ENCODE results near the gene PTPRN2. TPM values are rescaled to one million over a fixed set of nuclear protein-coding genes. Genes with fewer than 3 reads are reported as not detected.
"Not testable (repeated sequence)": the region's sequence is repeated elsewhere in the genome, so short reads cannot be mapped to it uniquely, and the experiment has no call there.

Gene PTPRN2
- total and polyA plus RNA-seq, 2 donors = 1.7 to 1.9 TPM

- H3K9me3 ChIP-seq (ENCODE audit: control insufficient read depth in 2 of 2, insufficient read depth in 1 of 2, low read length in 1 of 2) = peaks cover 18 to 59% of the 10 kb centered on the region in 2 donors
- no peaks in the 10 kb centered on the region for H3K27me3 ChIP-seq (ENCODE audit: control insufficient read depth in 2 of 2, insufficient read depth in 1 of 2, low read length in 1 of 2)
- H3K4me1 ChIP-seq (ENCODE audit: control insufficient read depth in 2 of 2, insufficient read depth in 2 of 2, low read length in 2 of 2) = no peaks in the 10 kb centered on the region
- H3K36me3 ChIP-seq (ENCODE audit: control insufficient read depth in 2 of 2, insufficient read depth in 2 of 2, low read length in 1 of 2) = no peaks in the 10 kb centered on the region
- H3K4me3 ChIP-seq (ENCODE audit: low read length in 2 of 2) = no peak overlapping the region
- WGBS = 94% methylated on average over 7 of the region's 7 CpGs
- DNase-seq (ENCODE audit: low read depth in 6 of 9, low spot score in 9 of 9) = no peak
- H3K27ac ChIP-seq (ENCODE audit: low read depth in 1 of 2, low read length in 1 of 2) = no peak overlapping the region
These were observed 437.4 kb downstream of the PTPRN2 start for GRCh38 chr7:158150234-158150633.

GRCh38 chr7:158147431-158147830 is 440.2 kb downstream of the PTPRN2 start:
- H3K36me3 ChIP-seq (ENCODE audit: control insufficient read depth in 2 of 2, insufficient read depth in 2 of 2, low read length in 1 of 2); H3K27ac ChIP-seq (ENCODE audit: low read depth in 1 of 2, low read length in 1 of 2); H3K4me1 ChIP-seq (ENCODE audit: control insufficient read depth in 2 of 2, insufficient read depth in 2 of 2, low read length in 2 of 2); H3K4me3 ChIP-seq (ENCODE audit: low read length in 2 of 2); H3K27me3 ChIP-seq (ENCODE audit: control insufficient read depth in 2 of 2, insufficient read depth in 1 of 2, low read length in 1 of 2): not testable (repeated sequence)
- peak in 1 of 9 donors; percentile 15 for DNase-seq (ENCODE audit: low read depth in 6 of 9, low spot score in 9 of 9)
- 88% methylated on average over 18 of the region's 18 CpGs for WGBS
- H3K9me3 ChIP-seq (ENCODE audit: control insufficient read depth in 2 of 2, insufficient read depth in 1 of 2, low read length in 1 of 2) = peaks cover 18 to 70% of the 10 kb centered on the region in 2 donors

DNA sequence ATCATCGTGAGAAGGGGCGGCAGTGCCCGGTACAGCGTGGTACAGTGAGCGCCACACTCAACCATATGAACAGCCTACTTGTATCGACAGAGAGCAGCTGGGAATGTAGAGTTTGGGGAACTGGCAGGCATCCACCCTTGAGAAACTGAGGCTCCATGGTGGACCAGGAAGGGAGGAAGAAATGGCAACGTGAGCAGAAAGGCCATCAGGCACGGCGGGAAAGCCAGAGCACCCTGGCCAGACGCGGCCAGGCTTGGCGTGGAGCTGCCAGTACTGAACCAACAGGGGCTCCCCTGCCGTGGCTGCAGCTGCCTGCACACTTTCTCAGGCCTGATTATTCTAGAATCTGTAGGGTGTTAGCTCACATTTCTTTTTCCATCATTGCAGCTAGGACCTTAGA is 442.3 kb downstream of the PTPRN2 start:
- 93% methylated on average over 13 of the region's 13 CpGs for WGBS

DNA sequence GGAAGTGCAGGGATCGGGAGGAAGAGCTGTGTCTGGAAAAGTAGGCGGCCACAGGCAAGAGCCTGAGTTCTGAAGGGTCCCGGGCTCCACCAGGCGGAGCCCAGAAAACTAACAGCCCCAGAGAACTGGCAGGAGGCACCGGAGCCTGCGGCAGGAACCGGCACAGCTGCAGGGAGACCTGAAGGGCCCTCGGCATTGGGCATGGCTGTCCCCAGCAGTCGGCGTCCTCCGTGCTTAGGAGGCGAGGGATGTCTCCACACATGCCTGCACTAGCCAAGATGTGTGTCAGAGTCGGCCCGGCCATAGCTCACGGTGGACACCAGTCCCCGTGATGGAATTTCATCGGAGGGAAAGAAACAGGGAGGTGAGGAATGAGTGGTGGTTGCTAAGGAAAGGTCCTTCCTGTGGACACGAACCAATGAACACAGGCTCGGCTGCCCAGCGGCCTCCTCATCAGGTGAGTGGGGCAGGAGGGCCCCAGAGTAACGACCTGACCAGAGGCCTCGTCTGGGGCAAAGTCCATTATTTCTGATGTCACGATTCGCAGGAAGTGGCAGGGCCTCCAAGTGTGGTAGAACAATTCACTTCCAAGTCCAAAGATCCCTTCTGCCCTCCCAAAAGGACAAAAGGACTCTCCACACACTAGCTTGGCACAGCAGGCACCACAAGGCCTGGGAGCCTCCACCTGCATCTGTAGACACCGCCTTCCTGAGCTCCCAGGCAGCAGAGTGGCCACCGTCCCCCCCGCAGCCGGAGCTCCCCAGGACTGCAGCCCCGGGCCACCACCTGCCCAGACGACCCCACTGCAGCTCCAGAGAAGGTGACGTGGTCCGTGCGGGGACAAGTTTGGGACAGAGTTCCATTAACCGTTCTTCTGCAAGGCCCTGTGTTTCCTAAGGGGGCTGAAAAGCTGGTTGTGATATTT is 444.2 kb downstream of the PTPRN2 start:
- H3K4me1 ChIP-seq (ENCODE audit: control insufficient read depth in 2 of 2, insufficient read depth in 2 of 2, low read length in 2 of 2) = no peaks in the 10 kb centered on the region
- 93% methylated on average over 34 of the region's 34 CpGs for WGBS

More for the DNA sequence above, 442.3 kb downstream of the PTPRN2 start:
- DNase-seq (ENCODE audit: low read depth in 6 of 9, low spot score in 9 of 9) = no peak
- Histone ChIP-seq H3K36me3 (ENCODE audit: control insufficient read depth in 2 of 2, insufficient read depth in 2 of 2, low read length in 1 of 2) (no peaks in the 10 kb centered on the region), H3K27me3 (ENCODE audit: control insufficient read depth in 2 of 2, insufficient read depth in 1 of 2, low read length in 1 of 2) (no peaks in the 10 kb centered on the region), H3K9me3 (ENCODE audit: control insufficient read depth in 2 of 2, insufficient read depth in 1 of 2, low read length in 1 of 2) (peaks cover 18 to 73% of the 10 kb centered on the region in 2 donors), H3K27ac (ENCODE audit: low read depth in 1 of 2, low read length in 1 of 2) (no peak overlapping the region), H3K4me3 (ENCODE audit: low read length in 2 of 2) (no peak overlapping the region), H3K4me1 (ENCODE audit: control insufficient read depth in 2 of 2, insufficient read depth in 2 of 2, low read length in 2 of 2) (no peaks in the 10 kb centered on the region)

DNA sequence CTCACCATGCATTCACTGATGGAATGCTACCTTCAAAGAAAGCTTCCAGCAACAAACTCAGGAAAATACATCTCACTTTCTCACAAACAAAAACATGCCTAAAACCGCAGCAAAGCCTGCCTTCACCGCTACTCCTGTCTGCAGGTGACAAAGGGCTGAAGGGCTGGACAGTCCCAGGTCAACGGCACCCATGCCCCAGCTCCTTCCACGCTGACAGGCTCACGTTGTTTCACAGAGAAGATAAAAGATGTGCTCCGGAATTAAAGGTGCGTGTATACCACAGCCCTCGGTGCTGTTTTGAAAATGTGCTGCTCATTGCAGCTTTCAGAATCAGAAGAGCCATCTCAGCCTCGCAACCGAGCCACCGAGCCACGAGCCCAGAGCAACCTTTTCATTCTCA is 445.0 kb downstream of the PTPRN2 start:
- DNase-seq (ENCODE audit: low read depth in 6 of 9, low spot score in 9 of 9) = no peak
- no peak overlapping the region for H3K4me3 ChIP-seq (ENCODE audit: low read length in 2 of 2)
- H3K4me1 ChIP-seq (ENCODE audit: control insufficient read depth in 2 of 2, insufficient read depth in 2 of 2, low read length in 2 of 2) = no peaks in the 10 kb centered on the region
- no peak overlapping the region for H3K27ac ChIP-seq (ENCODE audit: low read depth in 1 of 2, low read length in 1 of 2)
- H3K27me3 ChIP-seq (ENCODE audit: control insufficient read depth in 2 of 2, insufficient read depth in 1 of 2, low read length in 1 of 2) = no peaks in the 10 kb centered on the region
- no peaks in the 10 kb centered on the region for H3K36me3 ChIP-seq (ENCODE audit: control insufficient read depth in 2 of 2, insufficient read depth in 2 of 2, low read length in 1 of 2)
- WGBS = 90% methylated on average over 12 of the region's 12 CpGs
- peaks cover 17 to 85% of the 10 kb centered on the region in 2 donors for H3K9me3 ChIP-seq (ENCODE audit: control insufficient read depth in 2 of 2, insufficient read depth in 1 of 2, low read length in 1 of 2)

More for the DNA sequence above, 444.2 kb downstream of the PTPRN2 start:
- H3K27me3 ChIP-seq (ENCODE audit: control insufficient read depth in 2 of 2, insufficient read depth in 1 of 2, low read length in 1 of 2) = no peaks in the 10 kb centered on the region
- peaks cover 17 to 80% of the 10 kb centered on the region in 2 donors for H3K9me3 ChIP-seq (ENCODE audit: control insufficient read depth in 2 of 2, insufficient read depth in 1 of 2, low read length in 1 of 2)
- no peaks in the 10 kb centered on the region for H3K36me3 ChIP-seq (ENCODE audit: control insufficient read depth in 2 of 2, insufficient read depth in 2 of 2, low read length in 1 of 2)
- DNase-seq (ENCODE audit: low read depth in 6 of 9, low spot score in 9 of 9) = no peak
- H3K4me3 ChIP-seq (ENCODE audit: low read length in 2 of 2) = no peak overlapping the region
- H3K27ac ChIP-seq (ENCODE audit: low read depth in 1 of 2, low read length in 1 of 2) = no peak overlapping the region

GRCh38 chr7:158141806-158142518 is 445.7 kb downstream of the PTPRN2 start:
- no peaks in the 10 kb centered on the region for H3K27me3 ChIP-seq (ENCODE audit: control insufficient read depth in 2 of 2, insufficient read depth in 1 of 2, low read length in 1 of 2)
- H3K4me3 ChIP-seq (ENCODE audit: low read length in 2 of 2) = no peak overlapping the region
- no peaks in the 10 kb centered on the region for H3K36me3 ChIP-seq (ENCODE audit: control insufficient read depth in 2 of 2, insufficient read depth in 2 of 2, low read length in 1 of 2)
- 89% methylated on average over 39 of the region's 39 CpGs for WGBS
- no peak overlapping the region for H3K27ac ChIP-seq (ENCODE audit: low read depth in 1 of 2, low read length in 1 of 2)
- H3K4me1 ChIP-seq (ENCODE audit: control insufficient read depth in 2 of 2, insufficient read depth in 2 of 2, low read length in 2 of 2) = no peaks in the 10 kb centered on the region
- no peak for DNase-seq (ENCODE audit: low read depth in 6 of 9, low spot score in 9 of 9)
- H3K9me3 ChIP-seq (ENCODE audit: control insufficient read depth in 2 of 2, insufficient read depth in 1 of 2, low read length in 1 of 2) = peaks cover 16 to 84% of the 10 kb centered on the region in 2 donors

DNA sequence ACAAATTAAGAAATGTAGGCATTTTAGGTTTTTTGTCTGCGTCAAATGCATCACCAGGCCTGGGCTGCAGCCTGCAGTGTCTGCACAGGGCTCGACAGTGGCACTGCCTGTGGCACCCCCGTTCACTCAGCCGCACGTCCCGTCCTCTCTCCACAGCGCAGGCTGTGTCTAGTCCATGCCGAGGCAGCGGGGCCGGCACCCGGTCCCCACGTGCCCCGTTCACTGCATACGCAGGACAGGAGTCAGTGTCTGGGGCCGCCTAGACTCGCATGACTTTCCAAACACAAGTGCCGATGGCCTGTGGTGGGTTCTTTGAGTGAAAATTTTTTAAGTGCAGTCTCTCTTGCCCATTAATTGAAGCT is 446.4 kb downstream of the PTPRN2 start:
- H3K9me3 ChIP-seq (ENCODE audit: control insufficient read depth in 2 of 2, insufficient read depth in 1 of 2, low read length in 1 of 2) = peaks cover 17 to 89% of the 10 kb centered on the region in 2 donors
- no peak overlapping the region for H3K27ac ChIP-seq (ENCODE audit: low read depth in 1 of 2, low read length in 1 of 2)
- no peaks in the 10 kb centered on the region for H3K27me3 ChIP-seq (ENCODE audit: control insufficient read depth in 2 of 2, insufficient read depth in 1 of 2, low read length in 1 of 2)
- 92% methylated on average over 17 of the region's 17 CpGs for WGBS
- H3K36me3 ChIP-seq (ENCODE audit: control insufficient read depth in 2 of 2, insufficient read depth in 2 of 2, low read length in 1 of 2) = no peaks in the 10 kb centered on the region
- no peaks in the 10 kb centered on the region for H3K4me1 ChIP-seq (ENCODE audit: control insufficient read depth in 2 of 2, insufficient read depth in 2 of 2, low read length in 2 of 2)
- H3K4me3 ChIP-seq (ENCODE audit: low read length in 2 of 2) = no peak overlapping the region
- DNase-seq (ENCODE audit: low read depth in 6 of 9, low spot score in 9 of 9) = no peak

DNA sequence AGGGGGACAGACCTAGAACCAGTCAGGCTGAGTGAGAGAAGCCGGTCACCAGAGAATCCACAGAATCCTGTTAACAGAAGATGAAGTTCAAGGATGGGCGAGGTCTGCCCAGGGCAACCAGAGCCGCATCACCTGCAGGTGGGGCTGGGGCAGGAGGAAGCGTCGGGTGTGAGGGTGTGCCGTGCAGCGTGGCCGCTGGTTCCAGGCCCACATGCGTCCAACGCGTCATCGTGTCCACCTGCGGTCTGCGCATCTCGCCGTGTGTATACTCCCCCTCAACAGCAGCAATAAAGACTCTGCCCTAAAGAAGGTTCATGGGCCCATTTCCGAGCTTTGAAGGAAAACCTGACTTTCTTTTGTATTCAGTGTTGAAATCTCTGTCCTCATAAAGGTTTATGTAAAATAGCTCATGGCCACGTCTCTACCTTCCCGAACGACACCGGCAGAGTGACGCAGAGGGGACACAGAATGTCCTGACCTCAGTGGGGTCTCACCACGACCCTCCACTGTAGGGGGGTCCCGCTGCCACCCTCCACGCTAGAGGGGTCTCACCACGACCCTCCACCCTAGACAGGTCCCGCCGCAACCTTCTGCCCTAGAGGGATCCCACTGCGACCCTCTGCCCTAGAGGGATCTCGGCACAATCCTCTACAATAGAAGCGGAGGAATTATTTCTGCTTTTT is 446.9 kb downstream of the PTPRN2 start:
- Histone ChIP-seq H3K9me3 (ENCODE audit: control insufficient read depth in 2 of 2, insufficient read depth in 1 of 2, low read length in 1 of 2) (peaks cover 16 to 93% of the 10 kb centered on the region in 2 donors), H3K27ac (ENCODE audit: low read depth in 1 of 2, low read length in 1 of 2) (no peak overlapping the region), H3K27me3 (ENCODE audit: control insufficient read depth in 2 of 2, insufficient read depth in 1 of 2, low read length in 1 of 2) (no peaks in the 10 kb centered on the region), H3K36me3 (ENCODE audit: control insufficient read depth in 2 of 2, insufficient read depth in 2 of 2, low read length in 1 of 2) (no peaks in the 10 kb centered on the region), H3K4me1 (ENCODE audit: control insufficient read depth in 2 of 2, insufficient read depth in 2 of 2, low read length in 2 of 2) (no peaks in the 10 kb centered on the region), H3K4me3 (ENCODE audit: low read length in 2 of 2) (no peak overlapping the region)
- DNase-seq (ENCODE audit: low read depth in 6 of 9, low spot score in 9 of 9) = no peak
- 92% methylated on average over 31 of the region's 31 CpGs for WGBS

DNA sequence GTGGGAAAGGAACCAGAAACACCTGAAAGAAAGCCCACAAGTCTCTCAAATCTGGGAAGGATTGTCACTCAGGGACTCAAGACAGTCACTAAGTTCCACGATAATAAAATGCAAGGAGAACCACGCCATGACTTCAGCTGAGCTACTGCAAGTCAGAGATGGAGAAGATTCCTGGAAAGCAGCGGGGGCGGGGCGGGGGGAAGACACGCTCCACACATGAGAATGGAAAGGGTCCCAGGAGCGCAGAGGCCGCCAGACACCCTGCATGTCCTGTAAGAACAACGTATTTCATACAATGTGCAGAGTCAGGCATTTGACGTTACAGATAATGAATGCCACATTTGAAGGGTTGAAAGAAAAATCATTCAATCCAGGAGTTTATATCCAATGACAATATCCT is 448.1 kb downstream of the PTPRN2 start:
- 91% methylated on average over 10 of the region's 10 CpGs for WGBS
- H3K4me3 ChIP-seq (ENCODE audit: low read length in 2 of 2) = no peak overlapping the region
- H3K9me3 ChIP-seq (ENCODE audit: control insufficient read depth in 2 of 2, insufficient read depth in 1 of 2, low read length in 1 of 2) = peaks cover 12 to 86% of the 10 kb centered on the region in 2 donors
- no peak overlapping the region for H3K27ac ChIP-seq (ENCODE audit: low read depth in 1 of 2, low read length in 1 of 2)
- H3K36me3 ChIP-seq (ENCODE audit: control insufficient read depth in 2 of 2, insufficient read depth in 2 of 2, low read length in 1 of 2) = no peaks in the 10 kb centered on the region
- no peaks in the 10 kb centered on the region for H3K4me1 ChIP-seq (ENCODE audit: control insufficient read depth in 2 of 2, insufficient read depth in 2 of 2, low read length in 2 of 2)
- H3K27me3 ChIP-seq (ENCODE audit: control insufficient read depth in 2 of 2, insufficient read depth in 1 of 2, low read length in 1 of 2) = no peaks in the 10 kb centered on the region
- DNase-seq (ENCODE audit: low read depth in 6 of 9, low spot score in 9 of 9) = no peak

Data from thymus (tissue), 11 donors.